DOHH2 (cell line): ENCODE data around the gene C3orf33.

Experiments used
- H3F3A ChIP-seq: fragments of 200-600 bp; sonication (generic), shearing (Covaris generic); 2 replicates; pipeline ENCODE4 v1.6.0; 2016; ENCODE audit warnings: antibody characterized with exemption, mild to moderate bottlenecking; ENCODE audit not compliant: control insufficient read depth, insufficient read depth
- H3K27ac ChIP-seq: fragments of 200-600 bp; sonication (generic); 2 replicates; pipeline ENCODE4 v1.5.1; 2014; ENCODE audit warnings: low read depth, mild to moderate bottlenecking, low read length, moderate library complexity
- H3K27me3 ChIP-seq: fragments of 200-600 bp; sonication (generic); 2 replicates; pipeline ENCODE4 v1.6.1; 2014; ENCODE audit warnings: mild to moderate bottlenecking, low read length, mixed read lengths; ENCODE audit not compliant: control insufficient read depth
- H3K36me3 ChIP-seq: fragments of 200-600 bp; sonication (generic); 2 replicates; pipeline ENCODE4 v1.6.1; 2014; ENCODE audit warnings: mild to moderate bottlenecking, low read length, moderate library complexity, mixed read lengths; ENCODE audit not compliant: control insufficient read depth
- H3K4me1 ChIP-seq: fragments of 200-600 bp; sonication (generic); 2 replicates; pipeline ENCODE4 v1.6.1; 2014; ENCODE audit warnings: mild to moderate bottlenecking, low read length, mixed read lengths; ENCODE audit not compliant: control insufficient read depth
- H3K4me2 ChIP-seq: fragments of 200-600 bp; sonication (generic); 2 replicates; pipeline ENCODE4 v1.6.0; 2014; ENCODE audit warnings: mild to moderate bottlenecking, low read length, moderate library complexity
- H3K4me3 ChIP-seq: fragments of 200-600 bp; sonication (generic); 2 replicates; pipeline ENCODE4 v1.5.1; 2014; ENCODE audit warnings: mild to moderate bottlenecking, low read length, mixed read lengths
- H3K79me2 ChIP-seq: fragments of 200-600 bp; sonication (generic); 2 replicates; pipeline ENCODE4 v1.6.1; 2014; ENCODE audit warnings: mild to moderate bottlenecking, low read length, mixed read lengths; ENCODE audit not compliant: control insufficient read depth
- H3K9me2 ChIP-seq: fragments of 200-600 bp; sonication (generic); replicated peaks from 2 replicates; pipeline ENCODE4 v1.6.1; 2014; ENCODE audit warnings: mild to moderate bottlenecking, low read length, mixed read lengths; ENCODE audit not compliant: control insufficient read depth
- H3K9me3 ChIP-seq: fragments of 200-600 bp; sonication (generic); 2 replicates; pipeline ENCODE4 v1.6.1; 2014; ENCODE audit warnings: antibody characterized with exemption, low read length, mixed read lengths; ENCODE audit not compliant: control insufficient read depth, insufficient read depth
- H4K20me1 ChIP-seq: fragments of 200-600 bp; sonication (generic); 2 replicates; pipeline ENCODE4 v1.6.0; 2014; ENCODE audit warnings: low read depth, mild to moderate bottlenecking, antibody characterized with exemption, low read length, moderate library complexity; ENCODE audit not compliant: control insufficient read depth, insufficient read depth
- EZH2phosphoT487 ChIP-seq: fragments of 200-600 bp; sonication (generic); IDR thresholded peaks from 2 replicates; pipeline ENCODE4 v1.6.1; 2017; ENCODE audit warnings: borderline replicate concordance, mild to moderate bottlenecking, antibody characterized with exemption, low read length, moderate library complexity, mixed read lengths
- TF ChIP-seq, protein P1 (sequence below): fragments of 200-600 bp; sonication (generic); IDR thresholded peaks from one replicate; pipeline ENCODE4 v1.5.1; 2014; ENCODE audit warnings: antibody characterized with exemption, mild to moderate bottlenecking, low read depth, low read length; ENCODE audit not compliant: poor library complexity, severe bottlenecking

Gene C3orf33

DNA sequence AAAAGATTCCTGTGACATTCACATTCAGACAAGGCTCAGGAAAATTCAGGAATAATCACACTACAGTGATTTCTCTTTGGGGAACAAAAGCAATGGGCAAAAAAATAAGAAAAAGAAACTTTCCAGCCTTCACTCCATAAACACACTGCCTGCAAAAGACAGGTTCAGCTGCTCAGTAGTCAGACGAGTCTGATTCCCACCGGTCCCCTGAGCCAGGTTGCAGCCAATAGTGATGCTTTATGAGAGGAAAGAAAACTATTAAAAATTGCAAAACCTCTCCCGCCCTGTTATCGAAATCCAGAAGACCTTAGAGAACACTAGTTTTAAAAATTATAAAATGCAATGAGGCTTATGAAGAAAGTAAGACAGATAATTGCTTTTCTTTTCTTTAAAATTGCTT, 69.7 kb downstream of the C3orf33 start:
- Histone ChIP-seq H3K4me2 (no peak overlapping the region), H3K9me3 (no peaks in the 10 kb centered on the region), H3F3A (no peaks in the 10 kb centered on the region), H3K4me1 (peaks cover 6% of the 10 kb centered on the region), H4K20me1 (no peaks in the 10 kb centered on the region), H3K27ac (no peak overlapping the region), H3K27me3 (peaks cover 6% of the 10 kb centered on the region), H3K4me3 (no peak overlapping the region), H3K36me3 (no peaks in the 10 kb centered on the region), H3K79me2 (no peaks in the 10 kb centered on the region), H3K9me2 (no peaks in the 10 kb centered on the region)
- TF ChIP-seq, protein P1, sequence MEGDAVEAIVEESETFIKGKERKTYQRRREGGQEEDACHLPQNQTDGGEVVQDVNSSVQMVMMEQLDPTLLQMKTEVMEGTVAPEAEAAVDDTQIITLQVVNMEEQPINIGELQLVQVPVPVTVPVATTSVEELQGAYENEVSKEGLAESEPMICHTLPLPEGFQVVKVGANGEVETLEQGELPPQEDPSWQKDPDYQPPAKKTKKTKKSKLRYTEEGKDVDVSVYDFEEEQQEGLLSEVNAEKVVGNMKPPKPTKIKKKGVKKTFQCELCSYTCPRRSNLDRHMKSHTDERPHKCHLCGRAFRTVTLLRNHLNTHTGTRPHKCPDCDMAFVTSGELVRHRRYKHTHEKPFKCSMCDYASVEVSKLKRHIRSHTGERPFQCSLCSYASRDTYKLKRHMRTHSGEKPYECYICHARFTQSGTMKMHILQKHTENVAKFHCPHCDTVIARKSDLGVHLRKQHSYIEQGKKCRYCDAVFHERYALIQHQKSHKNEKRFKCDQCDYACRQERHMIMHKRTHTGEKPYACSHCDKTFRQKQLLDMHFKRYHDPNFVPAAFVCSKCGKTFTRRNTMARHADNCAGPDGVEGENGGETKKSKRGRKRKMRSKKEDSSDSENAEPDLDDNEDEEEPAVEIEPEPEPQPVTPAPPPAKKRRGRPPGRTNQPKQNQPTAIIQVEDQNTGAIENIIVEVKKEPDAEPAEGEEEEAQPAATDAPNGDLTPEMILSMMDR = no peak
- TF ChIP-seq EZH2phosphoT487 = no peak

- TF ChIP-seq EZH2phosphoT487 = no peak
- TF ChIP-seq, protein P1 = no peak
- Histone ChIP-seq H3K9me3 (no peaks in the 10 kb centered on the region), H3K27me3 (no peaks in the 10 kb centered on the region), H3K79me2 (no peaks in the 10 kb centered on the region), H3K36me3 (no peaks in the 10 kb centered on the region), H3K4me2 (no peak overlapping the region), H3K27ac (no peak overlapping the region), H3F3A (no peaks in the 10 kb centered on the region), H3K4me1 (no peaks in the 10 kb centered on the region), H3K9me2 (no peaks in the 10 kb centered on the region), H3K4me3 (no peak overlapping the region), H4K20me1 (no peaks in the 10 kb centered on the region)
Observed at GRCh38 chr3:155730843-155731242, 75.2 kb downstream of the C3orf33 start.

- H3K9me2 ChIP-seq = no peaks in the 10 kb centered on the region
- no peak overlapping the region for H3K27ac ChIP-seq
- H3K9me3 ChIP-seq = no peaks in the 10 kb centered on the region
- H3F3A ChIP-seq = no peaks in the 10 kb centered on the region
- no peak overlapping the region for H3K4me2 ChIP-seq
- H3K4me1 ChIP-seq = no peaks in the 10 kb centered on the region
- no peak for TF ChIP-seq EZH2phosphoT487
- TF ChIP-seq, protein P1 = no peak
- no peaks in the 10 kb centered on the region for H3K79me2 ChIP-seq
- no peak overlapping the region for H3K4me3 ChIP-seq
- H4K20me1 ChIP-seq = no peaks in the 10 kb centered on the region
- no peaks in the 10 kb centered on the region for H3K36me3 ChIP-seq
- H3K27me3 ChIP-seq = no peaks in the 10 kb centered on the region
Observed at GRCh38 chr3:155727836-155728235, 78.2 kb downstream of the C3orf33 start.
